ENCODE results near the gene LRRIQ1. TPM values are rescaled to one million over a fixed set of nuclear protein-coding genes. Genes with fewer than 3 reads are reported as not detected.
"Not testable (repeated sequence)": the region's sequence is repeated elsewhere in the genome, so short reads cannot be mapped to it uniquely, and the experiment has no call there.

LRRIQ1 gene
- total and polyA plus RNA-seq, 5 donors from 2014 or later = not detected

- DNase-seq (no peak), ATAC-seq (ENCODE audit: low read depth in 2 of 2) (no peak)
- H3K36me3 ChIP-seq (ENCODE audit: control insufficient read depth, insufficient read depth, low read length) = no peaks in the 10 kb centered on the region
- Mint-ChIP-seq H3K27me3 (no peaks in the 10 kb centered on the region), H3K4me1 (no peaks in the 10 kb centered on the region), H3K9me3 (peaks cover 0 to 9% (median 2%) of the 10 kb centered on the region in 7 donors), H3K36me3 (no peaks in the 10 kb centered on the region), H3K27ac (no peak overlapping the region), H3K4me3 (no peak overlapping the region)
- no peaks in the 10 kb centered on the region for H3K27me3 ChIP-seq (ENCODE audit: control insufficient read depth, insufficient read depth, low read length)
- no peaks in the 10 kb centered on the region for H3K9me3 ChIP-seq (ENCODE audit: control insufficient read depth in 2 of 2, low read length in 2 of 2)
- no peaks in the 10 kb centered on the region for H3K4me1 ChIP-seq (ENCODE audit: control insufficient read depth, insufficient read depth, low read length, poor library complexity, severe bottlenecking)
- no peak overlapping the region for H3K27ac ChIP-seq (ENCODE audit: insufficient read depth, low read length, poor library complexity, severe bottlenecking)
- H3K4me3 ChIP-seq (ENCODE audit: low read depth, low read length) = no peak overlapping the region
Measured at GRCh38 chr12:85004204-85004603, 31.9 kb upstream of the LRRIQ1 start.

- H3K27ac Mint-ChIP-seq; H3K9me3 Mint-ChIP-seq; H3K27me3 Mint-ChIP-seq; H3K27ac ChIP-seq (ENCODE audit: insufficient read depth, low read length, poor library complexity, severe bottlenecking); H3K4me1 ChIP-seq (ENCODE audit: control insufficient read depth, insufficient read depth, low read length, poor library complexity, severe bottlenecking); H3K9me3 ChIP-seq (ENCODE audit: control insufficient read depth in 2 of 2, low read length in 2 of 2); H3K36me3 ChIP-seq (ENCODE audit: control insufficient read depth, insufficient read depth, low read length); H3K4me3 ChIP-seq (ENCODE audit: low read depth, low read length); ATAC-seq (ENCODE audit: low read depth in 2 of 2); H3K4me1 Mint-ChIP-seq; H3K36me3 Mint-ChIP-seq; DNase-seq; H3K27me3 ChIP-seq (ENCODE audit: control insufficient read depth, insufficient read depth, low read length): not testable (repeated sequence)
- H3K4me3 Mint-ChIP-seq = peak overlapping the region in 1 of 4 donors; percentile 52
Measured at GRCh38 chr12:85005047-85005446, 31.1 kb upstream of the LRRIQ1 start.

- H3K4me1 ChIP-seq (ENCODE audit: control insufficient read depth, insufficient read depth, low read length, poor library complexity, severe bottlenecking) = no peaks in the 10 kb centered on the region
- no peaks in the 10 kb centered on the region for H3K9me3 ChIP-seq (ENCODE audit: control insufficient read depth in 2 of 2, low read length in 2 of 2)
- H3K27ac Mint-ChIP-seq = no peak overlapping the region
- no peak overlapping the region for H3K27ac ChIP-seq (ENCODE audit: insufficient read depth, low read length, poor library complexity, severe bottlenecking)
- DNase-seq = no peak
- H3K27me3 ChIP-seq (ENCODE audit: control insufficient read depth, insufficient read depth, low read length) = no peaks in the 10 kb centered on the region
- H3K36me3 ChIP-seq (ENCODE audit: control insufficient read depth, insufficient read depth, low read length) = no peaks in the 10 kb centered on the region
- no peaks in the 10 kb centered on the region for H3K27me3 Mint-ChIP-seq
- no peak overlapping the region for H3K4me3 ChIP-seq (ENCODE audit: low read depth, low read length)
- no peak for ATAC-seq (ENCODE audit: low read depth in 2 of 2)
- H3K4me1 Mint-ChIP-seq = no peaks in the 10 kb centered on the region
- H3K9me3 Mint-ChIP-seq = peaks cover 0 to 9% (median 2%) of the 10 kb centered on the region in 7 donors
- no peak overlapping the region for H3K4me3 Mint-ChIP-seq
- H3K36me3 Mint-ChIP-seq = no peaks in the 10 kb centered on the region
Measured at GRCh38 chr12:85005615-85006014, 30.5 kb upstream of the LRRIQ1 start.

- Histone ChIP-seq H3K4me1 (ENCODE audit: control insufficient read depth, insufficient read depth, low read length, poor library complexity, severe bottlenecking) (no peaks in the 10 kb centered on the region), H3K4me3 (ENCODE audit: low read depth, low read length) (no peak overlapping the region), H3K27ac (ENCODE audit: insufficient read depth, low read length, poor library complexity, severe bottlenecking) (no peak overlapping the region), H3K36me3 (ENCODE audit: control insufficient read depth, insufficient read depth, low read length) (no peaks in the 10 kb centered on the region), H3K27me3 (ENCODE audit: control insufficient read depth, insufficient read depth, low read length) (no peaks in the 10 kb centered on the region), H3K9me3 (ENCODE audit: control insufficient read depth in 2 of 2, low read length in 2 of 2) (no peaks in the 10 kb centered on the region)
- Mint-ChIP-seq H3K9me3 (peaks cover 0 to 7% (median 2%) of the 10 kb centered on the region in 7 donors), H3K4me1 (no peaks in the 10 kb centered on the region), H3K27me3 (no peaks in the 10 kb centered on the region), H3K36me3 (no peaks in the 10 kb centered on the region), H3K27ac (no peak overlapping the region), H3K4me3 (no peak overlapping the region)
- DNase-seq = no peak
- no peak for ATAC-seq (ENCODE audit: low read depth in 2 of 2)
Measured at GRCh38 chr12:85006206-85006605, 29.9 kb upstream of the LRRIQ1 start.

GRCh38 chr12:85007836-85008235, 28.3 kb upstream of the LRRIQ1 start:
- Mint-ChIP-seq H3K36me3 (no peaks in the 10 kb centered on the region), H3K4me1 (no peaks in the 10 kb centered on the region)

GRCh38 chr12:85016413-85016812, 19.7 kb upstream of the LRRIQ1 start:
- Histone ChIP-seq H3K4me1 (ENCODE audit: control insufficient read depth, insufficient read depth, low read length, poor library complexity, severe bottlenecking) (no peaks in the 10 kb centered on the region), H3K27me3 (ENCODE audit: control insufficient read depth, insufficient read depth, low read length) (no peaks in the 10 kb centered on the region), H3K9me3 (ENCODE audit: control insufficient read depth in 2 of 2, low read length in 2 of 2) (no peaks in the 10 kb centered on the region), H3K27ac (ENCODE audit: insufficient read depth, low read length, poor library complexity, severe bottlenecking) (no peak overlapping the region), H3K36me3 (ENCODE audit: control insufficient read depth, insufficient read depth, low read length) (no peaks in the 10 kb centered on the region), H3K4me3 (ENCODE audit: low read depth, low read length) (no peak overlapping the region)
- no peak for ATAC-seq (ENCODE audit: low read depth in 2 of 2)
- Mint-ChIP-seq H3K4me1 (no peaks in the 10 kb centered on the region), H3K4me3 (no peak overlapping the region), H3K27ac (no peak overlapping the region), H3K36me3 (no peaks in the 10 kb centered on the region), H3K9me3 (peaks cover 0 to 1% (median 0%) of the 10 kb centered on the region in 7 donors), H3K27me3 (no peaks in the 10 kb centered on the region)
- no peak for DNase-seq

More at GRCh38 chr12:85007836-85008235, 28.3 kb upstream of the LRRIQ1 start:
- peaks cover 0 to 4% (median 2%) of the 10 kb centered on the region in 7 donors for H3K9me3 Mint-ChIP-seq
- no peak overlapping the region for H3K27ac Mint-ChIP-seq
- no peaks in the 10 kb centered on the region for H3K27me3 Mint-ChIP-seq
- H3K9me3 ChIP-seq (ENCODE audit: control insufficient read depth in 2 of 2, low read length in 2 of 2) = no peaks in the 10 kb centered on the region
- no peak for ATAC-seq (ENCODE audit: low read depth in 2 of 2)
- no peak overlapping the region for H3K4me3 Mint-ChIP-seq
- H3K27ac ChIP-seq (ENCODE audit: insufficient read depth, low read length, poor library complexity, severe bottlenecking) = no peak overlapping the region
- H3K36me3 ChIP-seq (ENCODE audit: control insufficient read depth, insufficient read depth, low read length) = no peaks in the 10 kb centered on the region
- H3K4me3 ChIP-seq (ENCODE audit: low read depth, low read length) = no peak overlapping the region
- H3K27me3 ChIP-seq (ENCODE audit: control insufficient read depth, insufficient read depth, low read length) = no peaks in the 10 kb centered on the region
- no peak for DNase-seq
- no peaks in the 10 kb centered on the region for H3K4me1 ChIP-seq (ENCODE audit: control insufficient read depth, insufficient read depth, low read length, poor library complexity, severe bottlenecking)

- Histone ChIP-seq H3K4me1 (ENCODE audit: control insufficient read depth, insufficient read depth, low read length, poor library complexity, severe bottlenecking) (no peaks in the 10 kb centered on the region), H3K36me3 (ENCODE audit: control insufficient read depth, insufficient read depth, low read length) (no peaks in the 10 kb centered on the region), H3K9me3 (ENCODE audit: control insufficient read depth in 2 of 2, low read length in 2 of 2) (no peaks in the 10 kb centered on the region), H3K4me3 (ENCODE audit: low read depth, low read length) (no peak overlapping the region), H3K27ac (ENCODE audit: insufficient read depth, low read length, poor library complexity, severe bottlenecking) (no peak overlapping the region), H3K27me3 (ENCODE audit: control insufficient read depth, insufficient read depth, low read length) (no peaks in the 10 kb centered on the region)
- no peaks in the 10 kb centered on the region for H3K27me3 Mint-ChIP-seq
- H3K27ac Mint-ChIP-seq = no peak overlapping the region
- H3K36me3 Mint-ChIP-seq = no peaks in the 10 kb centered on the region
- ATAC-seq (ENCODE audit: low read depth in 2 of 2) (no peak), DNase-seq (no peak)
- peaks cover 0 to 1% (median 0%) of the 10 kb centered on the region in 7 donors for H3K9me3 Mint-ChIP-seq
- no peaks in the 10 kb centered on the region for H3K4me1 Mint-ChIP-seq
- H3K4me3 Mint-ChIP-seq = no peak overlapping the region
Measured at GRCh38 chr12:85017133-85017532, 19.0 kb upstream of the LRRIQ1 start.

- no peaks in the 10 kb centered on the region for H3K27me3 ChIP-seq (ENCODE audit: control insufficient read depth, insufficient read depth, low read length)
- Mint-ChIP-seq H3K27ac (no peak overlapping the region), H3K4me1 (no peaks in the 10 kb centered on the region), H3K27me3 (no peaks in the 10 kb centered on the region), H3K4me3 (no peak overlapping the region), H3K9me3 (peaks cover 0 to 1% (median 0%) of the 10 kb centered on the region in 7 donors), H3K36me3 (no peaks in the 10 kb centered on the region)
- no peak for ATAC-seq (ENCODE audit: low read depth in 2 of 2)
- DNase-seq = no peak
- H3K4me3 ChIP-seq (ENCODE audit: low read depth, low read length) = no peak overlapping the region
- H3K27ac ChIP-seq (ENCODE audit: insufficient read depth, low read length, poor library complexity, severe bottlenecking) = no peak overlapping the region
- no peaks in the 10 kb centered on the region for H3K36me3 ChIP-seq (ENCODE audit: control insufficient read depth, insufficient read depth, low read length)
- H3K9me3 ChIP-seq (ENCODE audit: control insufficient read depth in 2 of 2, low read length in 2 of 2) = no peaks in the 10 kb centered on the region
- no peaks in the 10 kb centered on the region for H3K4me1 ChIP-seq (ENCODE audit: control insufficient read depth, insufficient read depth, low read length, poor library complexity, severe bottlenecking)
Measured at GRCh38 chr12:85017618-85018017, 18.5 kb upstream of the LRRIQ1 start.

All from CD4-positive, CD25-positive, alpha-beta regulatory T cell (primary cell).